ENCODE data around the gene ISG20.
A peak's percentile ranks its signal among the peaks of the same experiment; 100 is the strongest.
"Not testable (repeated sequence)": the region's sequence is repeated elsewhere in the genome, so short reads cannot be mapped to it uniquely, and the experiment has no call there.

The ISG20 gene

DNA sequence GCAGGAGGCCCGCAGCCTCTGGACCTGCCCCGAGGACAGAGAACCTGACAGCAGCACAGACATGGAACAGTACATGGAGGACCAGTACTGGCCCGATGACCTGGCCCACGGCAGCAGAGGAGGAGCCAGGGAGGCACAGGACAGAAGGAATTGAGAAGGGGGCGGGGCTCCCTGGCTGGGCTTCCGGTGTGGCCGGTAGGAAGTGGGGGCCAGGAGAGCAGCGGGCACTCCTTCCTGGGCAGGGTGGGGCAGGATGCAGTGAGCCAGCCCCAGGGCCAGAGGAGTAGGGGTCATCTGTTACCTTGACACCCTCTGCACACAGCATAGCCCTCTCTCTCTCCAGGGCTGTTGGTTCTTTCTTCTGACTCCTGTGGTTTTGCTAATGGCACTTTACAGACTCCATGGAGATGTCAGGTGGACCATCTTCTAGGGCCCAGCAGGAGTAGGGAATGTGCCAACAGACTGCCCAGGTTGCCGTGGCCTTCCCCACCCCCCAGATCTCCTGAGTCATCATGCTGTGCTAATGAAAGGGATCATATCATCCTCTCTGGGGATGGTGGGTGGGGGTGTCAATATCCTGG lies 8.6 kb upstream of the ISG20 start:
- no peaks in the 10 kb centered on the region for H3K9me3 ChIP-seq (ENCODE audit: control insufficient read depth in 1 of 2, low read length in 2 of 2)
- H3K27ac ChIP-seq (ENCODE audit: low read length), result no peak overlapping the region
- H3K4me3 ChIP-seq (ENCODE audit: low read depth in 1 of 2, low read length in 2 of 2), result no peak overlapping the region
- no peaks in the 10 kb centered on the region for H3K27me3 ChIP-seq (ENCODE audit: low read depth, low read length)
- H3K4me1 ChIP-seq (ENCODE audit: control insufficient read depth in 1 of 2, insufficient read depth in 2 of 2, low read length in 2 of 2), result no peaks in the 10 kb centered on the region
- H3K36me3 ChIP-seq (ENCODE audit: control insufficient read depth in 1 of 2, insufficient read depth in 2 of 2, low read length in 2 of 2), result peaks cover 46 to 49% of the 10 kb centered on the region in 2 donors

DNA sequence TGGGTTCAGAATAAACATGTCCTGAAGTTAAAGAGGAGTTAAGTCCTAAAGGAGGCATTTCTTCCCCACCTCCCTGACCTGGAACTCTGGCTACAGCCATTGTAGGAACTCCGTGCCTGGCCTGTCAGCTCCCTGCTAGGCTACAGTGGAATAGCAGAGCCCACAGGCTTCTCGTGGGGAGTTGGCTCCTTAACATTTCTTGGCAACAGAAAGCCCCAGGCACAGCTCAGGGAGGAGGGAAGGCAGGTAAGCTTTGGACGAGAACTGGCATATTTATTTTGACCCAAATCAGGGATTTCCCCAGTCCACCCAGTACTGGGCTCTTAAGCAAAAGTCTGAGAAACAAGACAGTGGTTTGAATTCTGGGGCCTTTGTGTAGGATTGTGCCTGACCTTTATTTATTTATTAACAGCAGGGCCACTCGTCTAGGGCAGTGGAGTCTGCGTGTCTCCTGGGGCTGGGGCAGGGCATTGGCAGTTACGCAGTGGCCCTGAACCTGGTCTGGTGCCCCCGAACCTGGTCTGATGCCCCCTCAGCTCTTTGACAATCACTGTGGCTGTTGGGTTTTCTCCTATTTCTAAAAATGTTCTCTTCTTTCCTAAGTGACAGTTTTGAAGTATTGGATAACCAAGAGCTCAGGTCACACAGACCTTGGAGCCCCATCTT lies 7.9 kb upstream of the ISG20 start:
- Histone ChIP-seq H3K4me3 (ENCODE audit: low read depth in 1 of 2, low read length in 2 of 2) (no peak overlapping the region), H3K27me3 (ENCODE audit: low read depth, low read length) (no peaks in the 10 kb centered on the region), H3K36me3 (ENCODE audit: control insufficient read depth in 1 of 2, insufficient read depth in 2 of 2, low read length in 2 of 2) (peaks cover 46 to 49% of the 10 kb centered on the region in 2 donors), H3K4me1 (ENCODE audit: control insufficient read depth in 1 of 2, insufficient read depth in 2 of 2, low read length in 2 of 2) (no peaks in the 10 kb centered on the region), H3K27ac (ENCODE audit: low read length) (no peak overlapping the region), H3K9me3 (ENCODE audit: control insufficient read depth in 1 of 2, low read length in 2 of 2) (no peaks in the 10 kb centered on the region)

DNA sequence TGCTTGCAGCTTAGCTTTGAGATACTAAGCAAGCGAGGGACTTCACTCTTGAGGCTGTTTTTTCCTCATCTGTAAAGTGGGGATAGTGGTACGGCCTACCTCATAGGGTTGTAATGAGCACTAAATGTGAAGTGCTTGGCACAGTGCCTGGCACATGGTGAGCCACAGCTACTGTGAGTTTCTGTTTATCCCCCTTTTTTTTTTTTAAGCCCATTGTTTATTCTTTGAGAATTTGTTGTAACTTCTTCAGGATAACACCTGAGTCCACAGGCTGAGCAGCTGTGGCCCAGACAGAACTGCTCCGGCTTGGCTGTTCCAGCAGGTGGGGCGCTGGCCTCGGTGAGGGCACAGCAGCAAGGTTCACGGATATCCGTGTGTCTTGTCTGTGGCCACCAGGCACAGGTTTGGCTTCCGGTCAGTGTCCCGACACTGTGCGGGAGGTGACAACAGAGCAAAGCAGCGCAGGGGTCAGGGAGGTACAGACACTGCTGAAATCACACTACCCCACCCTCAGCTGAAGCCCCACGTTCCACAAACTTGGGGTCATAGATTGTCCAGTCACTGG lies 7.3 kb upstream of the ISG20 start:
- no peaks in the 10 kb centered on the region for H3K4me1 ChIP-seq (ENCODE audit: control insufficient read depth in 1 of 2, insufficient read depth in 2 of 2, low read length in 2 of 2)
- H3K27me3 ChIP-seq (ENCODE audit: low read depth, low read length), result no peaks in the 10 kb centered on the region
- no peaks in the 10 kb centered on the region for H3K9me3 ChIP-seq (ENCODE audit: control insufficient read depth in 1 of 2, low read length in 2 of 2)
- no peak overlapping the region for H3K4me3 ChIP-seq (ENCODE audit: low read depth in 1 of 2, low read length in 2 of 2)
- peaks cover 43 to 44% of the 10 kb centered on the region in 2 donors for H3K36me3 ChIP-seq (ENCODE audit: control insufficient read depth in 1 of 2, insufficient read depth in 2 of 2, low read length in 2 of 2)
- no peak overlapping the region for H3K27ac ChIP-seq (ENCODE audit: low read length)

- H3K4me3 ChIP-seq (ENCODE audit: low read depth in 1 of 2, low read length in 2 of 2); H3K27ac ChIP-seq (ENCODE audit: low read length); H3K4me1 ChIP-seq (ENCODE audit: control insufficient read depth in 1 of 2, insufficient read depth in 2 of 2, low read length in 2 of 2); H3K27me3 ChIP-seq (ENCODE audit: low read depth, low read length); H3K9me3 ChIP-seq (ENCODE audit: control insufficient read depth in 1 of 2, low read length in 2 of 2): not testable (repeated sequence)
- peaks cover 31 to 32% of the 10 kb centered on the region in 2 donors for H3K36me3 ChIP-seq (ENCODE audit: control insufficient read depth in 1 of 2, insufficient read depth in 2 of 2, low read length in 2 of 2)
Measured at GRCh38 chr15:88632797-88633196, 6.0 kb upstream of the ISG20 start.

GRCh38 chr15:88634449-88634848 lies 4.4 kb upstream of the ISG20 start:
- no peak overlapping the region for H3K4me3 ChIP-seq (ENCODE audit: low read depth in 1 of 2, low read length in 2 of 2)
- no peak overlapping the region for H3K27ac ChIP-seq (ENCODE audit: low read length)
- H3K36me3 ChIP-seq (ENCODE audit: control insufficient read depth in 1 of 2, insufficient read depth in 2 of 2, low read length in 2 of 2), result peaks cover 17 to 24% of the 10 kb centered on the region in 2 donors
- no peaks in the 10 kb centered on the region for H3K9me3 ChIP-seq (ENCODE audit: control insufficient read depth in 1 of 2, low read length in 2 of 2)
- peaks cover 7 to 12% of the 10 kb centered on the region in 2 donors for H3K4me1 ChIP-seq (ENCODE audit: control insufficient read depth in 1 of 2, insufficient read depth in 2 of 2, low read length in 2 of 2)
- H3K27me3 ChIP-seq (ENCODE audit: low read depth, low read length), result no peaks in the 10 kb centered on the region

DNA sequence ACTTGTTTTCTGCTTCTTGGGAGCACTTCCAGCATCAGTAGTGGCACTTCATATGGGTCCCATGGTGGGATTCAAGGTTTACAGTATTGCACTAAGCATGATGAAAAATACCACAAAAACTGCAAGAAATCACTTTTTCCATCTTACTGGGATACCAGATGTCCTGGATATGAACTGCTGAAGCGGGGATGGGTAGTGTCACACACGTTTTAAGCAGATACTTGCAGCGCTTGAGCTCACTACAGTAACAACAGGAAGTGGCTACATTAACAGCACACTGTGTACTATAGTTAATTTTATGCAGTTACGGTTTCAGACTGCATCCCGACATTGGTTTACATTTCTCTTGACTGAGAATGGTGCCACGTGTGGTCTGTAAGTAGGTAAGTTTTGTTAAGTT lies 3.5 kb upstream of the ISG20 start:
- H3K4me1 ChIP-seq (ENCODE audit: control insufficient read depth in 1 of 2, insufficient read depth in 2 of 2, low read length in 2 of 2), result peaks cover 11 to 20% of the 10 kb centered on the region in 2 donors
- no peaks in the 10 kb centered on the region for H3K27me3 ChIP-seq (ENCODE audit: low read depth, low read length)
- peak overlapping the region; percentile 55 for H3K27ac ChIP-seq (ENCODE audit: low read length)
- H3K4me3 ChIP-seq (ENCODE audit: low read depth in 1 of 2, low read length in 2 of 2), result no peak overlapping the region
- peaks cover 8 to 15% of the 10 kb centered on the region in 2 donors for H3K36me3 ChIP-seq (ENCODE audit: control insufficient read depth in 1 of 2, insufficient read depth in 2 of 2, low read length in 2 of 2)
- no peaks in the 10 kb centered on the region for H3K9me3 ChIP-seq (ENCODE audit: control insufficient read depth in 1 of 2, low read length in 2 of 2)

- Histone ChIP-seq H3K4me1 (ENCODE audit: control insufficient read depth in 1 of 2, insufficient read depth in 2 of 2, low read length in 2 of 2) (peaks cover 12 to 24% of the 10 kb centered on the region in 2 donors), H3K36me3 (ENCODE audit: control insufficient read depth in 1 of 2, insufficient read depth in 2 of 2, low read length in 2 of 2) (peaks cover under 1 to 9% of the 10 kb centered on the region in 2 donors), H3K4me3 (ENCODE audit: low read depth in 1 of 2, low read length in 2 of 2) (no peak overlapping the region), H3K27ac (ENCODE audit: low read length) (peak overlapping the region; percentile 55), H3K9me3 (ENCODE audit: control insufficient read depth in 1 of 2, low read length in 2 of 2) (no peaks in the 10 kb centered on the region), H3K27me3 (ENCODE audit: low read depth, low read length) (no peaks in the 10 kb centered on the region)
Measured at GRCh38 chr15:88636050-88636449, 2.8 kb upstream of the ISG20 start.

GRCh38 chr15:88636654-88637053 lies 2.2 kb upstream of the ISG20 start:
- Histone ChIP-seq H3K4me1 (ENCODE audit: control insufficient read depth in 1 of 2, insufficient read depth in 2 of 2, low read length in 2 of 2) (peaks cover 15 to 24% of the 10 kb centered on the region in 2 donors), H3K27me3 (ENCODE audit: low read depth, low read length) (no peaks in the 10 kb centered on the region), H3K27ac (ENCODE audit: low read length) (peak overlapping the region; percentile 31), H3K36me3 (ENCODE audit: control insufficient read depth in 1 of 2, insufficient read depth in 2 of 2, low read length in 2 of 2) (peaks cover 0 to 5% of the 10 kb centered on the region in 2 donors), H3K4me3 (ENCODE audit: low read depth in 1 of 2, low read length in 2 of 2) (no peak overlapping the region), H3K9me3 (ENCODE audit: control insufficient read depth in 1 of 2, low read length in 2 of 2) (no peaks in the 10 kb centered on the region)

DNA sequence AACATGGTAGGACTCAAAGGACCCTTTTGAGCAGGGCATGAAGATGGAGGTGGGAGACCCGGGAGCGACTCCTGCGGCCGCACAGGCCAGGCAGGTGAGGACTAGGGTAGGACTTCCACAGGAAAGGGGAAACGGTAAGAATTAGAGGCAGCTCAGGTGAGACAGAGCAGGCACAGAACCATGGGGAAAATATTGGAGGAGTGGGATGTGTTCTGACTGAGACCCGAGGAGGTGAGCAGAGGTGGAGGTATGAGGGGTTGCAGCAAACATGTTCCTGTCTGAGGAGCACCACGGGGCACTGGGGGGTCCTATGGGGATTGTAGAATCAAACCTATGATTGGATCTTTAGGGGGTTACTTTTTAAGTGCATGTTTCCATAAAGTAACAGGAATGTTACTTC lies 1.4 kb upstream of the ISG20 start:
- no peak overlapping the region for H3K4me3 ChIP-seq (ENCODE audit: low read depth in 1 of 2, low read length in 2 of 2)
- H3K27me3 ChIP-seq (ENCODE audit: low read depth, low read length), result no peaks in the 10 kb centered on the region
- H3K4me1 ChIP-seq (ENCODE audit: control insufficient read depth in 1 of 2, insufficient read depth in 2 of 2, low read length in 2 of 2), result peaks cover 15 to 24% of the 10 kb centered on the region in 2 donors
- peak overlapping the region; percentile 97 for H3K27ac ChIP-seq (ENCODE audit: low read length)
- no peaks in the 10 kb centered on the region for H3K36me3 ChIP-seq (ENCODE audit: control insufficient read depth in 1 of 2, insufficient read depth in 2 of 2, low read length in 2 of 2)
- no peaks in the 10 kb centered on the region for H3K9me3 ChIP-seq (ENCODE audit: control insufficient read depth in 1 of 2, low read length in 2 of 2)

GRCh38 chr15:88637841-88638625 lies 783 bp upstream of the ISG20 start:
- H3K36me3 ChIP-seq (ENCODE audit: control insufficient read depth in 1 of 2, insufficient read depth in 2 of 2, low read length in 2 of 2), result no peaks in the 10 kb centered on the region
- H3K9me3 ChIP-seq (ENCODE audit: control insufficient read depth in 1 of 2, low read length in 2 of 2), result no peaks in the 10 kb centered on the region
- H3K27me3 ChIP-seq (ENCODE audit: low read depth, low read length), result no peaks in the 10 kb centered on the region
- peak overlapping the region; percentile 97 for H3K27ac ChIP-seq (ENCODE audit: low read length)
- peak overlapping the region; percentile 64 to 70 for H3K4me3 ChIP-seq (ENCODE audit: low read depth in 1 of 2, low read length in 2 of 2)
- H3K4me1 ChIP-seq (ENCODE audit: control insufficient read depth in 1 of 2, insufficient read depth in 2 of 2, low read length in 2 of 2), result peaks cover 15 to 24% of the 10 kb centered on the region in 2 donors

DNA sequence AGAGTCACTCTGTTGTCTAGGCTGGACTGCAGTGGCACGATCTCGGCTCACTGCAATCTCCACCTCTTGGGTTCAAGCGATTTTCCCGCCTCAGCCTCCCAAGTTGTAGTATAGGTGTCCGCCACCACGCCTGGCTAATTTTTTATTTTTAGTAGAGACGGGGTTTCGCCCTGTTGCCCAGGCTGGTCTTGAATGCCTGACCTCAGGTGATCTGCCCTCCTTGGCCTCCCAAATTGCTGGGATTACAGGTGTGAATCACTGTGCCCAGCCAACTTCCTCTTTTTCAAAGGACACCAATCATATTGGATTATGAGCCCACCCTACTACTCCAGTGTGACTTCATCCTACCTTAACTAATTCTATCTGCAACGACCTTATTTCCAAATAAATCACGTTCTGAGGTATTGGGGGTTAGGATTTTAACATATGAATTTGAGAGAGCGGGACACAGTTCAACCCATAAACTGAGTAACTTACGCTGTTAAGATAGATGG lies 3.2 kb downstream of the ISG20 start:
- no peaks in the 10 kb centered on the region for H3K27me3 ChIP-seq (ENCODE audit: low read depth, low read length)
- no peak overlapping the region for H3K4me3 ChIP-seq (ENCODE audit: low read depth in 1 of 2, low read length in 2 of 2)
- H3K9me3 ChIP-seq (ENCODE audit: control insufficient read depth in 1 of 2, low read length in 2 of 2), result no peaks in the 10 kb centered on the region
- no peaks in the 10 kb centered on the region for H3K36me3 ChIP-seq (ENCODE audit: control insufficient read depth in 1 of 2, insufficient read depth in 2 of 2, low read length in 2 of 2)
- H3K27ac ChIP-seq (ENCODE audit: low read length), result no peak overlapping the region
- H3K4me1 ChIP-seq (ENCODE audit: control insufficient read depth in 1 of 2, insufficient read depth in 2 of 2, low read length in 2 of 2), result peaks cover 15 to 24% of the 10 kb centered on the region in 2 donors
